Colon (tissue), 2 donors: Measurements from ENCODE around the gene ARPC1B.

Experiments
- FAIRE-seq: peaks from 2 replicates; lab custom pipeline; 2012; peaks lifted over from hg19 to GRCh38; lab: Jason Lieb, UNC
- donor health status: control.
- donor health status: control.

The ARPC1B gene

DNA sequence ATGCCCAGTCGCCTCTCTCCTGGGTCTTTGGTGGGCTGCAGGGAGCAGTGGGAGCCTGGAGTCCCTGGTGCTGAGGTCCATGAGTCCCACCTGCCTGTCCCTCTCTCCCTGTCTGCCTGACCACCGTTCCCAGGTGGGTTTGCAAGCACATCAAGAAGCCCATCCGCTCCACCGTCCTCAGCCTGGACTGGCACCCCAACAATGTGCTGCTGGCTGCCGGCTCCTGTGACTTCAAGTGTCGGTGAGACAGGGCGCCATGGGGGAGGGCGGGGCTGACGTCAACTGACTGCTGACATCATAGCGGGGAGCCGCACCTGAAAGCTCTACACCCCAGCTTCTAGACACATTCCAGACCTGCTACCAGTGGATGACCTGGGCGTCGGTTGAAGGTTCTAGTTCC, 15.2 kb downstream of the ARPC1B start:
- FAIRE-seq: no peak

DNA sequence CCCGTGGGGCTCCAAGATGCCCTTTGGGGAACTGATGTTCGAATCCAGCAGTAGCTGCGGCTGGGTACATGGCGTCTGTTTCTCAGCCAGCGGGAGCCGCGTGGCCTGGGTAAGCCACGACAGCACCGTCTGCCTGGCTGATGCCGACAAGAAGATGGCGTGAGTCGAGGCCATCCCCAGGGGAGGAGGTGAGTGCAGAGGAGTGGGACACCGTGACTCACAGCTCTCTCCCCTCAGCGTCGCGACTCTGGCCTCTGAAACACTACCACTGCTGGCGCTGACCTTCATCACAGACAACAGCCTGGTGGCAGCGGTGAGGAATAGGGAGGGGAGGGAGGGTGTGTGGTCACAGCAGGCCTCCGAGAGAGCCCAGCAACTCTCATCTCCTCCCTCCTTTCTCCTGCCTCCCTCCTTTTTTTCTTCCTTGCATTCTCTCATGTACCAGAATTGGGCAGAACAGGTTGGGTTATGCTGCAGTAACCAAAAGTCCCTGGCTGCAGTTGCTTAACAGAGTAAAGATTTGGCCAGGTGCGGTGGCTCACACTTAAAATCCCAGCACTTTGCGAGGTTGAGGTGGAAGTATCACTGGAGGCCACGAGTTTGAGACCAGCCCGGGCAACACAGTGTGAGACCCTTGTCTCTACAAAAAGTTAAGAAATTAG, 16.5 kb downstream of the ARPC1B start:
- no peak for FAIRE-seq

DNA sequence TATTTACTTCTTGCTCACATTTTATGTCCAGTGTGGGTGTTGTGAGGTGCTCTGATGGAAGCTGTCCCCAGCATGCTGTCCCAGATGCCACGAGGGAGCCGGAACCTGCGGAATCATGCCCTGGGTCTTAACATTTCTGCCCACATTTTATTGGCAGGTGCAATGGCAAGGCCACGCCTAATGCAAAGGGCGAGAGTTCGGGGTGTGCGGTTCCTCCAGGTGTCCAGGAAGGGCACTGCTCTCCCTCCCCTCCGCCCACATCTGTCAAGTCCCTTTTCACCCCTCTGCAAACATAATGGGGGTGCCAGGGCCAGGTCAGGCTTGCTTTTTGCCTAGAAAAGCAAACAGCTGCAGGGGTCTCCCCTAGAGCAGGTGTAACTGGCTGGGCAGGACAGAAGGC, 17.5 kb downstream of the ARPC1B start:
- no peak for FAIRE-seq

DNA sequence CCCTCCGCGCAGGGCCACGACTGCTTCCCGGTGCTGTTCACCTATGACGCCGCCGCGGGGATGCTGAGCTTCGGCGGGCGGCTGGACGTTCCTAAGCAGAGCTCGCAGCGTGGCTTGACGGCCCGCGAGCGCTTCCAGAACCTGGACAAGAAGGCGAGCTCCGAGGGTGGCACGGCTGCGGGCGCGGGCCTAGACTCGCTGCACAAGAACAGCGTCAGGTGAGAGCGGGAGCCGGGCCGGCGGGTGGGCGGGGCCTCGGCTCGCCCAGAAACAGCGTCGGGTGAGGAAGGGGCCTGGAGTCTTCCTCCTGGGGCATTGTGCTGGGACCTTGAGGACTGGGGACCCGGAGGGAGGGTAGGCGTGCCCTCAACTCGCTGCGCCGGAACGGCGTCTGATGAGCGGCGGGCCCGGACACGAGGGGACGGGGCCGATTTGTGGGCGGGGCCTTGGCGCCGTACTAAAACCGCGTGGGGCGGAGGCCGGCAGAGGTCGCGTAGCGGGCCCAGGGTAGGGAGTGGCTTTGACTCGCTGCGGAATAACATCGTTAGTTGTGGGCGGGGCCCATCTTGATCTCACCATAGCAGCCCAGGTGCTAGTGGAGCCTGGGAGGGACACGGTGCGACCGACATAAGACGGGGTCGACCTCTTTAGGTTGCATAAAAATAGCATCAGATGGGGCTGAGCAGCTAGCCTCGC, 18.3 kb downstream of the ARPC1B start:
- FAIRE-seq: no peak

DNA sequence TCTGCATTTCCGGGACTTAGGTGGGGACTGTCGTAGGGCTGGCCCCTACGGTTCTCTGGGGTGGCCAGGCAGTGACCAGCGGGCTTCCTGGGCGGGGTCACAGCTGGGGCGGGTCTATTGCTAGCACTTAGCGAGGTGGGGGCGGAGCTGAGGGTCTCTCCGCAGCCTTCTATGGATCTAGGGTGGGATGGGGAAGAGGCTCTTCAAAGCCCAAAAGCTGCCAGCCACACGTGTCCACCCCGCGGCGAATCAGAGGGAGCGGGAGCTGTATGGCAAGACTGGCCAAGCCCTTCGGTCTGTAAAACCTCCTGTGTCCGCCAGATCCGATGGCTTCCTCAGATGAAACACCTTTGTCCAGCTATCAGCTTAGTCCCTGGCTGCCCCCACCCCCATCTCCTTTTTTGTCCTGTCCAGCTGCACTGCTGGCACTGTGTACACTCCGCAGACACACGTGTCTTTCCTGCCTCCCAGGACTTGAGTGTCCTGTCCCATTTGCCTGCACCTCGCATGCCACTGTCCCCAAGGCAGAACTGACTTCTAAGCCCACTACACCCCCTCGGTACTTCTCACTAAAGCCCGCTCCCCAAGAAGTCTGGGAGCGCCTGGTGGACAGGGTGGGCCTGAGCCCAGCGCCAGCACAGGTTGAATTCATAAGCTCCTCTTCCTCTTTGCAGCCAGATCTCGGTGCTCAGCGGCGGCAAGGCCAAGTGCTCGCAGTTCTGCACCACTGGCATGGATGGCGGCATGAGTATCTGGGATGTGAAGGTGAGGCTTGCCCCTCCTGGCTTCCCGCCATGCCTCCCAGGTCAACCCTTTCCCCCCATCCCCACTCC, 19.0 kb downstream of the ARPC1B start:
- no peak for FAIRE-seq

DNA sequence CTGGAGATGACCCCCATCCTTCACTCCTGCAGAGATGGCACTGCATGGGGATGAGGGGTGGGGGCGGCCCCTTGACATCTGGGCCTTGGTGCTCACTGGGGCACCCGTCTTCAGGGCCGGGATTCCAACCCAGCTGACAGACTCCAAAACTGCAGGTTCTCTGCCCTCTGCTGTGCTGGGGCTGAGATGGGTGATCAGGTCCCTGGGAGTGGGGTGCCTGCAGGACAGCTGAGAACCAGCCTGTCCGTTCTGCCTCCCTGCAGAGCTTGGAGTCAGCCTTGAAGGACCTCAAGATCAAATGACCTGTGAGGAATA, 19.6 kb downstream of the ARPC1B start:
- FAIRE-seq: no peak

DNA sequence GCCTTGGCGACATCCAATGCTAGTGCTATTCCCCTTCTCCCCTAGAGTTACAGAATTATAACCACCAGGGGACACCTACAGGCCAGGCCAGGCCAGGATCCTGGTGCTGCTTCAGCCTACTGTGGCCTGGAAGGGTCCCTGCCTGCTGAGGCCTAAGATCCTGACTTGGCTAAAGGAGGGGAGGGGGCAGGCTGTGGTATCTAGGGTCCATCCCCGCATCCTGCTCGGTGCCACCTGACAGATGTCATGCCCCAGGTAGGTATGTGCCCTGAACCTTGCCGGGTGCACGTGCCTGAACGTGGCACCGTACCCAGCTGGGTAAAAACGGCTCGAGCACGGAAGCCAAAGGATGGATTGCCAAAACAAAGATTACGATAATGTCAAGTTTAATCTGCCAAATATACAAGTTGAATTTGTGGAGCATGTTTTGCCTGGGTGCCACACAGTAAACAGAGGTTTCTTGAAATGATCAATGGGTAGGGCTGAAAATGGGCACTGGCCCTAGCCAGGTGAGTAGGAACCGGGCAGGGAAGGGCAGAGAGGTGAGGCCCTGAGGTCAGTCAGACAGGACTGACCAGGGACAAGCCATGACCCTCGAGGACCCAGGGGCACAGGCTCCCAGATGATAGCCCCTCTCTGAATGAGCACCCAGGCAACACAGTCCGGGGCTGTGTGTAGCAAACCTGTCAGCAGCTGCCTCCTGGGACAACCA, 21.2 kb downstream of the ARPC1B start:
- no peak for FAIRE-seq

DNA sequence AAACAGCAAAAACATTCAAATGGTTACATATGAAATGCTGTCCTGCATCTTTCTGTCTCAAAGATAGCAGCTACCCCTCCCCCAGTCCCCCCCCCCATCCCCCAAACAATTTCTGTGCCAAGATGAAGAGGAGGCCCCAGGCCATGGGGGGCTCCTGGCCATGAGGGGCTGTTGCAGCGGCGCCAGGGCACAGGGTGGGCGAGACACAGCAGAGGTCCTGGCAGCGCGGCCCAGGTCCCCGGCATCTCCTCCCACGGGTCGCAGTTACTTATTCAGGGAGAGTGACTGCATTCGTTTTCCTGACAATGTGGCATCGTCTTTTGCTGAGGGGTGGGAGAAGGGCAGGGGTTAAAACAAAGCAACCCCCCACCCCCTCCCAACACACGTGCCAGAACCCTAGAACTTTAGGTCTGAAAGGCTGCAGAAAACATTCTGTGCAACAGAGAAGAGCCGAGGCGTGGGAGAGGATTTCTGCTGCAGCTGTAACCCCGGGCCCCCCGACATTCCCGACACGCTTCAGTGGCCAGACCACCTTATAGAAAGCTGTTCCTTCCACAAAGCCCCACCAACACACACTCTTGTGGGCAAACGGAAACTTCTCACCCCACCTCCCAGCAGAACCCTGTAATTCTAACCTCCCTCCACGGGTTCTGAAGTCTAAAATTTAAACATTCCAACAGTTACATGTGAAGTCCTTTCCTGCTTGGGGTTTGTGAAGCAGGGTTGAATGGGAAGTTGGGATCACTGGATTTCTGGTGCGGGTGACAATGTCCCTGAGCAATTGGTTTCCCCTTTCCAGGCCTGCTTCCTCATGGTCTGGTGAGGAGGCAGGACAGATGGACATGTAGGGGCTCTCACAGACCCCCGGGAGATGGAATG, 22.1 kb downstream of the ARPC1B start:
- no peak for FAIRE-seq

DNA sequence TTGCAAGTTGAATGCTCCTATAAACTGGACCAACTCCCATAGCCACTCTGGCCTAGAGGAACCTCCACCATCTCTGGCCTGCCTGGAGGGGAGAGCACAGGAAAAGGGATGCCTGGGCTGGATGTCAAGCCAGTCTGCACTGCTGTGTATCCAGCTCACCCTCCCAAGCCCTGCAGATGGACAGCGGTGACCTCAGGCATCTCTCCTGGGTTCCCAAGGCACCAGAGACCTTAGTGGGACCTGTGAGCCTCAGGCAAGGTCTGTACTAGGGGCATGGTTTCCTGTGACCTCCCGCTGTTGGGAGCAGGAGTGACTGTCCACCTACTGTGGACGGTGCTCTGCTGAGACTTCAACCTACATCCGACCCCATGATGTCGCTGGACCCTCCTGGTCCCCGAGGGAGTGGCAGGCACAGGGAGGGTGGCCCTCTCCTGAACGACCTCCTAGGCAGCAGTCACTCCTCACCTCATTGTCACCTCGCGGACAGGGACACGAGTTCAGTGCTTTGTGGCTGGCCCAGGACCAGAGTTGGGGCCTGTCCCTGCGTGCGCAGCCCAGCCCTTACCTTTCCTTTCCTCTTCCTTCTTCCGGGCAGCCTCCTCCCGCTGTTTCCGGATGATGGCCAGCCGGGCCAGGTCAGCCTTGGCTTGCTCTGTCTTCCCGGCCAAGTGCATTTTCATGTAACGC, 22.9 kb downstream of the ARPC1B start:
- FAIRE-seq: no peak

DNA sequence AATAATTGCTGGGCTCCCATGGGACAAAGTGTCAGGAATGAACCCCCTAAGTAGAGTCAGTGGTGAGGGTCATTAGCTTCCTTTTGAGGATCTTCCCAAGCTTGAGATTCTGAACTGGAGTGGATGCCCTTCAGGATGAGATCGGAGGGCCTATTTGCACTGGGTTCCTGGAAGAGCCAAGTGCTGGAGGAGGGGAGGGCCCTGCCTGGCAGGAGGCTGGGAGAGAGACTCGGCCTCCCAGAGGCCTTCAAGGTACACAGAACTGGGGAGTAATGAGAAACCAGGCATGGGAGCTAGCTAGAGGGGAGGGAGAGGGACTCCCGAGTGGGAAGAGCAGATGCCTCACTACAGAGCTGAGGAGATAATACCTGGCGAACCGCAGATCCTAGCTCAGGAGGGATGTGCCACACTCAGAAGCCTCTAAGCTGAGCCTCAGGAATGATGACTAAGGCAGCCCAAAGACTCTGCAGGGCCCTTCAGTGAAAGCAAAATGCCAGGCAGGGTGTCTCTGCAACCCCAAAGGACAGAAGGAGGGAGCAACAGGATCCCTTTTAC, 24.4 kb downstream of the ARPC1B start:
- FAIRE-seq: no peak

DNA sequence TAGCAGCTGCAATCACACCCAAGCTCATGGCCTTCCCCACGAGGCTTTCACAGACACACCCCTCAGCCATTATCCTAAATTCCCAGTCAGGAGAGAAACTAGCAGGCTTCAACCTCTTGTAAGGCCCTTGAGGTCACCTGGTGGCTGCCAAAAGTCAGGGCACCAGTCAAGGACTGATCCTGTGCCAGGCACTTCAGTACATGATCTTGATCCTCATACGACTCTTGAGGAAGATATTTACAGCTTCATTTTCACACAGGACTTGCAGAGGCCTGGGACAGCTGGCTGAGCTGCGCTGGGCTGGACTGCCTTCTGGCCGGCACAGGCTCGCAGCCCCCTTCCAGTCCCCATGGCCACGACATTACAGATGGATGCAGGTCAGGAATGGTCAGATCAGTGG, 25.1 kb downstream of the ARPC1B start:
- no peak for FAIRE-seq

DNA sequence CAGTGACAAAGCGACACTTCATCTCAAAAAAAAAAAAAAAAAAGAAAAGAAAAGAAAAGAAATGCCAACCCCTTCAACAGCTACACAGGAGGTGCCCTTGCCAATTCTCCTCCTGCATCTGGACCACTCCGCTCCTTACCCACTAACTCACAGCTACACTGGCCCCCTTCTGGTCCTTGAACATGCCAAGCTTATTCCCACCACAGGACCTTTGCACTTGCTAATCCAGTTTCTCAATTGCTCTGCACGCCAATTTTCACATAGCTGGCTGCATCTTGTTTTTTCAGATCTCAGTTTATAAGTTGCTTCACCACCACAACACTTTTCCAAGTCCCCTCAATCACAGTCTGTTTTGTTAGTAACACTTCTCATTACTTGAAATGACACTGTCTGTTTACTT, 28.3 kb downstream of the ARPC1B start:
- no peak for FAIRE-seq

DNA sequence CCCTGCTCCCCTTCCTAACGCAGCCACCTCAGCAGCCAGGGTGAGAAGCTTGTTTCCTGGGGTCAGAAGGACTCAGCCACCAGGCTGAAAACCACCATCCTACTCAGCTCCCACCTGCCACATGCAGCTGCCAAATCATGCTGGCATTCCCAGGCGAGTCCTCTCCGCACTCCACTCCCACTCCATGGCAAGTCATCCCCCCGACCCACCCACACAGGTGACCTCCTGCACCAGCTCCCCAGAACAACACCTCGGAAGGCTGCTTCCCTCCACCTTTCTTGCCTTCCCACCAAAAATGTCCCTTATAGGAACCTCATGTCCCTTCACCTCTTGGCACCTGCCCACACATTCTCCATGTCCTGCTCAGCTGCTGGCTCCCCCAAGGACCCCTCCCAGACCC, 29.2 kb downstream of the ARPC1B start:
- no peak for FAIRE-seq

DNA sequence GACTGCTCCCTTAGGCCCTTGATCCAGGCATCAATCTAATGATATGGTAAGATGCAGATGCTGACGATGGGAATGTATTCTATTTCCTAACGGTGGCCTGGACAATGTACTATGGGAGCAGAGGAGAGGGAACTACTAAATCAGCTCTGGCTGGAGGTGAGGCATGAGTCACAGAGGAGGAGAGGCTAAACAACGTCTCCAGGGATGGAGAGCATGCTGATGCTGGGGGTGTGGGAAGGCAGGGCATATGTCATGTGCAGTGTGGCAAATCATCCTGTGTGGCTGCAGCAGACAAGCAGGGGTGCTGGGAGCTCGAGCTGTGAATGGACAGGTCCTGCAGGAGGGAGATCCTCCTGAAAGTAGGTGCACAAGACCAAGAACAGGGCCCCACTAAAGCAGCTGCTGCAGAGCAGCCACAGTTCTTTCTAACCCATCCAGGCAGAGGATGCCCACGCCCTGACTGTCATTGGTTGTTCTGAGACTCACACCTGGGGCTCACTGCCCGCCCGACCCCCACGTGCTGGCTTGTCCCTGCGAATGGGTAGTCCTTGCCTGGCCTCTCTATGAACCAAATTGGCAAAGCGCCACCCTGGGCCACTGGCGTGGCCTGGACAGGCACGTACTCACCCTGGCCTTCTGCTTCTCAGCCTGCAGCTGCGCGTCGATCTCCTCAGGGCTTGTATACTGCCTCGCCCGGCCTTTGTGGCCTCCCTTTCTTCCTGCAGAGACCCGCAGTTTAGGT, 29.9 kb downstream of the ARPC1B start:
- FAIRE-seq: no peak

DNA sequence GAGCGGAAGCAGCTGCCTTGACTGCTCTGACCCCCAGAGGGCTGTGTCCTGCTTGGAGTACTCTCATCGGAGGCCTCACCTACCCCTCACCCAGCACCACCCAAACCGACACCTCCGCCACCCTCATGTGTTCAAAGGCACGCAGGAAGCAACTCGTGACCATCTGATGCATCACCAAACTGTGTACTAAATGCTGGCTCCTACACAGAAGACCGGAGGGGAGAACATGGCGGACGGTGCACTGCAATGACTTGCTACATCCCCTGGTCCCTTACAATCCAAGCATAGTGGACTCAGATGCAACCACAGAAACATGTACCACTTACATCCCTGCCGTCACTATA, 30.4 kb downstream of the ARPC1B start:
- no peak for FAIRE-seq

DNA sequence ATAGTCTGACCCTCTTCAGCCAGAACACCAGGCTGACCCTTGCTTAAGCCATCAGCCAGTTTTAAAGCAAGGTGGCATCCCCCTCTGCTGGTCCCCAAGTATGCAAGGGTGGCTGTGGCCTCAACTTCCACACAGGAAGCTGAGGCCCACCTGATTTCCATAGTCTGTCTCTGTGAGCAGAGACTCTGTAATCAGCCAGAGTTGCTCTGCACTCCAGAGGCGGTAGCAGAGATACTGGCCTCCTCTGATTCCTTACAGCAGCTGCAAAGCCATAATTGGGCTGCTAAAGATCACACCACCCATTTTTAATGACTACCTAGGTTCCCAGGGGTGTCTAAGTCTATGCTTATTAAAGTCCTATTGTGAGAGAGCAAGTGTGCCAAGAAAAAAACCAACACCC, 32.0 kb downstream of the ARPC1B start:
- no peak for FAIRE-seq

DNA sequence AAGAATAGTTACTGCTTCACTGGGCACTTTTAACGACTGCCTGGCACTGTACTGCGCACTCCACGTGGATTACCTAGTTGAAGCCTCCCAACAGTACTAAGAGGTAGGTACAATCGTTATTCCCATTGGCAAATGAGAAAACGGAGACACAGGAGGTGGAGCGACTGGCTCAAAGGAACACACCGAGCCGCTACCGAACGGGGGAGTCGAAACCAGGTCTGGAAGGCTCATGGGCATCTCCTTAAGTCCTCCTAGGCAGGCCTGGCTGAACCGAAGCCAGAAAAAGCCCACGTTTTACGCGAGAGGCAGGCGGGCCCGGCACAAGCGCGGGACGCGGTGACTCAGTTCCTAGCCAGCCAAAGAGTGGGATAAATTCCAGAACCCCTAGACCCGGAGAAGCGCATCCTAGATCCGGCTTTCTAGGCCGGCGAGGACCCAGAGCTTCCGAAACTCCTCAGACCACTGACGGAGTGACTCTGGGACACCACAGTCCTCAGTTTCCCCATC, 33.4 kb downstream of the ARPC1B start:
- no peak for FAIRE-seq

DNA sequence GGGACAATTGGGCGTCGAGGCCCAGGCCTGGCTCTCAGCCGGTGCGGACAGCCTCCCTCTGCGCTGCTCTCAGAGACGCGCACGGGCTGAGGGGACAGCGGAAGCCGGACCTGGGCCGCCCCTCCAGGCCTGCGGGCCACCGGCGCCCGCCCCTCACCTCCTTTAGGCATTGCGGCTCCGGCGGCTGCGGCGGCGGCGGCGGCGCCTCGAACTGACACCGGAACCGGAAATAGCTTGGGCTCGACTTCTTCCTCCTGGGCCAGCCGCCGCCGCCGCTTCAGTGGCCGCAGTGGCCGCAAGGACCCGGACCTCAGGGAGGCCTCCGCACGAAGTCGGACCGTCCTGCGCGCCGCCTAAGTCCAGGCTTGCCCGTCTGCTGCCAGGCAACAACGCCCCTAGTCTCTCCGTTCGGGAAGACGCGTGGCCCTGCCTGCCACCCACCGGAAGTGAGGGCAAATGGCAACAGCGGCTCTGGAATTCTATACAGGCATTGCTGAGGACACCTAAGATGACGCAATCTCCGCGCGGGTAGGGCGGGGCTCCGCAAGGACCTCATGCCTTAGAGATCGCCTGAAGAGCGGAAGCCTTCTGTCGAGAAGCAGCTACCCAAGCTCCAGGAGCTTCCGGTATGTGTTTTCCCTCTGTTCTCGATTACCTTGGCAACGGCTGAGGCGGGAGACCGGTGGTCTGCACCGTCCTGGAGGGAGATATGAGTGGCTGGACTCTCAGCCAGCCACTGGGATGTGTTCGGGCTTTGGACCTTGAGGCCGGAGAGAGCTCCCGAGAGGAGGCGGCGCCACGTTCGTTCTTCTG, 34.1 kb downstream of the ARPC1B start, which contains the start of the genes BUD31 and PDAP1:
Gene BUD31, plus strand, starts transcription at position 591 of the 813 bp plus-strand sequence. CDS start 2,124 bp downstream, outside the sequence.
Gene PDAP1, minus strand, starts transcription at position 219 of the 813 bp plus-strand sequence. Its CDS starts 49 bp downstream, at position 170.
- FAIRE-seq: no peak

DNA sequence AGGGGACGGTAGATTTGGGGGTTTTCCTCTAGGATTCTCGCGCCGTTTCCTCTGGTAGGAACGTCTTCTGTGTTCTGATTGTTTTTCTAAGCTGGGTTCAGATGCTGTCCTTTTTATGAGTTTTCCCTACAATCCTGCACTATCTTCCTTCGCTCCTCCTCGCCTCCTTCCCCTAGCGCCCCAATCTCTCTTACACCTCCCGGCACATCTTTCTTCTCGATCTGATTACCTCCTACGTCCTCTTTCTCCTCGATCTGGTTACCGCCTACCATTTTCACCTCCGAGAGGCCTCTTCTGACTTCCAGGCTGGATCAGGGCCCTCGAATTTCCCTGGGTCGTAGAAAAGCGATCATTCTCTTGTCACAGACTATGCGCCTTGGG, 34.7 kb downstream of the ARPC1B start:
- FAIRE-seq: no peak
